GM18507 (cell line): ENCODE data around the gene MYH1.
"Not testable (repeated sequence)": the region's sequence is repeated elsewhere in the genome, so short reads cannot be mapped to it uniquely, and the experiment has no call there.

Experiments
- DNase-seq: peaks from one replicate; pipeline ENCODE4 v3.0.0; 2011; ENCODE audit warnings: low read depth; ENCODE audit not compliant: insufficient read length; ENCODE audit errors: extremely low spot score
- FAIRE-seq: peaks from 2 replicates; lab custom pipeline; 2011; peaks lifted over from hg19 to GRCh38; lab: Jason Lieb, UNC

Gene MYH1

DNA sequence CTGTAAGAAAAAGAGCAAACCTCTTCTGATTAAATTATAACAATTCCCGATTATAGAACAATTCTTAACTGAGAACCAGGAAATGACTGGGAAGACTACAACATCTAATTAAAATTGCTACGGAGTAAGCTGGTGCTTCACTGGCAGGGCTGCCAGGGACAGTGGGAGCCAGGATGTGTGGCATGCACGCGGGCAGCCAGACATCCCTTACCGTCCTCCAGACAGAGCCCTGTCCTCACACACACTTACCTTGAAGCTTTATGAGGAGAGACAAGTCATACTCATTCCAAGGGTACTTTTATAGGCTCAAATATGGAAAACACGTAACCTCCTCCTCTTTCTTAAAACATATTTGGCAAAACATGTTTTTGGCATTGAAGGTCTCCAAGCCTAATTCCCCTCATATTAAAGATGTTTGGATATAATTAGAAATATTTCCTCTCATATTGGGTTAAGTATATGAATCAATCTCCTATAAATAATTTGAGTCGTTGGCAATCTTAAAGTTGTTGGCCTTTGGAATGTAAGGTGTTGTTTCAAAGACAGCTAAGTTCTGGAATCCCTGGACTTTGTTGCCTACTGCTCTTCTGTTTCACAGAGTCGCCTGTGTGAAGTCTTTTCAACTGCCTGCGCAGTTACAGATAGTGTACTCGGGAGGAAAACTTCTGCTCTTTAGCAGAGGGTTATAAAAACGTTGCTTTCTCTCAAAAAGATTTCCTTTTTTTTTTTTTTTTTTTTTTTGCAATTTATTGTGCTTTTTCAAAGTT, at the start of gene MYH1:
MYH1 (minus strand) TSS at position 272 of the 767 bp plus-strand sequence. CDS start 1,900 bp downstream, outside the sequence.
- no peak for FAIRE-seq

DNA sequence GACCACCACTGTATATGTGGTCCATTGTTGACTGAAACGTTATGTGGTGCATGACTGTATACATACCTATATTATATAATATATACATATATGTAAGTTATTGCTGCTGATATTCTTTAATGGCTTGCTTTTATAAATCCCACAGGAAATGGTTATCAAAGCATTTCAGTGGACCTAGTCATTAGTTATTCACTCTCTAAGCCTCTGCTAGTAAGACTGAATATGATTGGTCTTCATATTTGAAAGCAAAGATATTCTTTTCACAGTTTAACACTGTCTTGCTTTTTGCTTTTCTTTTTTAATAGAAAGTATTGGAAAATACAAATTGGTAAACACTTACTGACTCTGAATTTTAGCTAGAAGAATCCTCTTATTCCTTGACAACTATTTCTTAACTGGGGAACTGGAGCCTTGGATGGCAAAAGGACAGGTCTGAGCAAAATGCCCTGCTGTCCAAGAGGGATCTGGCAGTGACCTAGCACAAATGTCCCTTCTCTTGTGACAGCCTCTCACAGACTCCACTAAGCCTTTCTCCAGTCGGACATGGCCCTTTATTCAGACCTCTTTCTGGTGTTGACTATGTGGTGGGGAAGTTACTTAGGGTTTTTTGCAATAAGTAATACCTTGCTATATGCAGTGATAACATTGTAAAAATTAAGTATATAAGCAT, 45.8 kb upstream of the MYH1 start:
- FAIRE-seq: no peak
- no peak for DNase-seq

More for the DNA sequence above, at the start of gene MYH1:
- DNase-seq: no peak

DNA sequence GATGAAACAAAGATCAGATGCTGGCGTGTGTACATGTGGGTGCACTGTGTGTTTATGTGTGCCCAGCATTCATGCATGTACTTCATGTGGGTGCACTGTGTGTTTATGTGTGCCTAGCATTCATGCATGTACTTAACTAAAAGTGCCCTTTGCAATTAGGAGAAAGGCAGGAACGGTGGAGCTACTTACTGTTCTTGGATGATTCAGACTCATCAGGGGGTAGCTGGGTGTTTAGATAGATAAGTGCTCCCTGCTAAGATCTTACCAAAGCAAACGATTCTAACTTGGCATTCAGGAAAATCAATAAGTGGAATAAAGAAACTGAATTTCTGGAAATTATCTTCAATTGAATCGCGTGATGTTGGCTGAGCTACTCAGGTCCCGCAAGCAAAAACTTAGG, 39.7 kb upstream of the MYH1 start:
- no peak for FAIRE-seq

DNA sequence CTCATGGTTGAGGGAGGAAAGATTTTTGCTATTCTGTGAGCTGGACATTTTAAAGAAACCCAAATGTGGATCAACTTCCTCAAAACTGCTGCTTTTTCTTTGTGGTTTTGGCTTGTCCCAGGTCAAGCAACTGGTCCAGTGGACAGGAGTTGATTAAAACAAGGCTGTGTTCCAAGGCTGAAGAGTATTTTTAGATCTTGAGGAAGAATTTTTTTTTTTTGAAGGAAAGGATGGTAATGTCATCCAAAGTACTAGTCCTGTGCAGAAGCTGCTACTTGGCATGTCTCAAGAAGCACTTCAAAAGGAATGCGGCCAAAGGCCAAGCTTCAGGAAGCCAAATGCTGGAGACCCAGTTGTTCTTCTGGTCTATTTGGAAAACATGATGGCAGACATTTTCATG, 39.1 kb upstream of the MYH1 start:
- DNase-seq (no peak), FAIRE-seq (no peak)

More for the DNA sequence above, 39.7 kb upstream of the MYH1 start:
- DNase-seq: no peak

DNA sequence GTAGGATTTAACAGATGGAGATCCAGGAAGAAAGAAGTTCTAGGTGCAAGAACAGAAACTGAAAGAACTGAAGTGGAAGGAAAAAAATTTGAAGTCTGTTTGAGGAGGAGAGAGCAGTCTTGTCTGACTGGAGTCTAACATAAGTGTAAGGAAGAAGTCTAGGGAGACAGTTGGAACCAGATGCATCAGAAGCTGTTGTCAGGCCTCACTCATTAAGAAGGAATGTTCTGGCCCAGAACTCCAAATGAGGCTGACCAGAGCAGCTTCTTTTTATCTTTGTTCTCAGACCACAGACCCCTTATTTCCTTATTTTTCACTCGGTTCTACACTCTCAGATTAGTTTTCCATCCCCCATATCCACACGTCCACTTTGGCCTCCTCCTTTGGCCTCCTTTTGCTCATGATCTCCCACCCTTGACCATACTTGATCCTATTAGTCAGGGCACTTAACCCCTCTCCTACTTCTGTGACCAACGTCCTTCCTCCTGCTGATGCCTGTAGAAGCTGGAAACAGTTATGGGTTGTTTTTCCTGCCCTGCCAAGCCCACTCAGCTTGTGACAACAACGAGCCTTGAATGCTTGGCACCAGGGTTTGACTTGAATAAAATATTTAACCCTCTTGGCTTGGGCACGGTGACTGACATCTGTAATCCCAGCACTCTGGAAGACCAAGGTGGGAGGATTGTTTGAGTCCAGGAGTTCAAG, 38.1 kb upstream of the MYH1 start:
- FAIRE-seq (no peak), DNase-seq (no peak)

DNA sequence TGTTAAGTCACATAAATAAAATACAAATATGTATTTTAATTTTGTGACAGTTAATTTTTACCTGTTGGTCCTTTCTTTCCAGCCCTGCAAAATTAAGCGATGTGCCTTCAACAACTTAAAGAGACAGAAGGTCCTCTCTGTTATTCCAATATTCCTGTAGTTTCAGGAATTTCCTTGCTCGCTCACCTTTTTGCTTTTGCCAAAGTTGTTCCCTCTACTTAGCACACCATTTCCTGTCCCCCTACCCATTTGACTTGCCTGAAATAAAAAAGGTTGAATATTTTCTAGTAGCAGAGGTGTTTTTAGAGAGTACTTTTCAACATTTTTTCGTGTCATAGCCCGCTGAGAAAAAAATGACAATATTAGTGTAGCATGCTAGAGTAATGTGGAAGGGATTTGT, 31.7 kb upstream of the MYH1 start:
- no peak for FAIRE-seq
- no peak for DNase-seq

DNA sequence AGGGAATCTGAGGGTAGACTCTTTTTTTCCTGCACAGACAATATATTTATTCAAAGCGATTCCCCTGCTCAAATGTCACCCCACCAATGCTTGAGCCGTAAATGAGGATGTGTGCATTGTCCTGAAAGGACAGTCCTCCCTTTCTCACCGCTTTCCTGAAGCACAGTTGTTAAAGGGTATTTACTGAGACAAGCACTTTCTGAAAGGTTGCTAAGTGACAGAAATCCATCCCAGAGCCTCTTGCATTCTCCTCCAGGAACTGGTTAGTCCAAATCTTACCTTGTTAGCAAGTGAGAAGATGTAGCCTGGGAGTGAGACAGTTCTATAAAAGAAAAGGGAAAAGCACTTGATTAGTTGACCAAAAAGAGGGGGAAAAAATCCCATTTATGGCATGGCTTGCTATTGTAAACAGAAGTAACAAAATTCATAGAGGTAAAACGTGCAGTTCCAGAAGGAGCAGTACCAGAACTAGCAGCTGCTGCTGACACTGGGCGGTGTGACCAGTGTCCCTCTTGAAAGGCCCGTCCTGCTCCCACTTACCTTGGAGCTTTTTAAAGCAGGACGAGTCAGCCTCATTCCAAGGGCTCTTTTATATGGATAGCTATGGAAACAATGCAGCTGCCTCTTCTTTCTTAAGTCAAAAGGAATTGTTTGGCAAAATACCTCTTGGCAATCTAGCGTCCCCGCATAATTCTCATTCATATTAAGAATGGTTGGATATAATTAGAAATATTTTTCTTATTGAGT, 30.9 kb upstream of the MYH1 start, which contains the start of gene MYH2:
MYH2 (minus strand) TSS at position 563 of the 747 bp plus-strand sequence. CDS start 1,738 bp downstream, outside the sequence.
- no peak for DNase-seq
- no peak for FAIRE-seq

DNA sequence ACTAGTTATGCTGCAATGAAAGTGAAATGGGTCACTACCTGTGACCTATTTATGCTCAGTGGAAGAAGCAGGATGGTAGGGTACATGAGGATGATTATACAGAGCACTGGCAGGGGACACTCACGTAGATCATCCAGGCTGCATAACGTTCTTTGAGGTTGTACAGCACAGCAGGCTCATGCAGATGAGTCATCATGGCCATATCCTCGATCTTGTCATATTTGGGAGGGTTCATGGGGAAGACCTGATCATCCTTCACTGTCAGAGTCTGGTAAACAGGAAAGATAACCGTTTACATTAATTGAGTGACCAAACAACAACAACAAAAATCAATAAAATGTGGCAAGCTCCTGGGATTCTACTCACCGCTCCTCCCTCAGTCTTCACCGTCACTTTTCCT, 29.0 kb upstream of the MYH1 start:
- no peak for DNase-seq
- FAIRE-seq: no peak

DNA sequence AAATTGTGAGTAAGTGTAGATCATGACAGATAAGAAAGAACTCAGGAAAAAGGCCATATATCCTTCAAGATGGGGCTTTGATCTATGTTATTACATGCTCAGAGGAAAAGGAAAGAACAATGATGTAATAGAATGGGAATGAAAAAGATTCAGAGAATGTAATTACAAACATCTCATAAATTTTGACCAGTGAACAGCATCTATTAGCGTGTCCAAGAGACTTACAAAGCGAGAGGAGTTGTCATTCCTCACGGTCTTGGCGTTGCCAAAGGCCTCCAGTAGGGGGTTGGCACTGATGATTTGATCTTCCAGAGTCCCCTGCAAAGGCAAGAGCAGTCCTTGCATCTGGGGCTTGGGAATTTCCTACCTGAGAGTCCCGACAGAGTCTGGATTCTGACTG, 25.1 kb upstream of the MYH1 start:
- not testable (repeated sequence) for DNase-seq
- FAIRE-seq: peak; percentile 15

DNA sequence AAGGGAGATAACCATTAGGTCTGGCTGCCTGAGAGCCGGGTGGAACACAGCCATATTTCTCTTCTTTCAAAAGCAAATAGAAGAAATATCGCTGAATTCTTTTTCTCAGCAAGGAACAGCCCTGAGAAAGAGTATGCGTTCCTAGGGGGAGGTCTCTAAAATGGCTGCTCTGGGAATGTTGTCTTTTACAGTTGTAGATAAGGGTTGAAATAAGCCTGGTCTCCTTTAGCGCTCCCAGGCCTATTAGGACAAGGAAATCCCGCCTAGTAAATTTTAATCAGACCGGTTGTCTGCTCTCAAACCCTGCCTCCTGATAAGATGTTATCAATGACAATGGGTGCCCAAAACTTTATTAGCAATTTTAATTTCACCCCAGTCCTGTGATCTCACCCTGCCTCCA, 22.8 kb upstream of the MYH1 start:
- not testable (repeated sequence) for DNase-seq, FAIRE-seq

DNA sequence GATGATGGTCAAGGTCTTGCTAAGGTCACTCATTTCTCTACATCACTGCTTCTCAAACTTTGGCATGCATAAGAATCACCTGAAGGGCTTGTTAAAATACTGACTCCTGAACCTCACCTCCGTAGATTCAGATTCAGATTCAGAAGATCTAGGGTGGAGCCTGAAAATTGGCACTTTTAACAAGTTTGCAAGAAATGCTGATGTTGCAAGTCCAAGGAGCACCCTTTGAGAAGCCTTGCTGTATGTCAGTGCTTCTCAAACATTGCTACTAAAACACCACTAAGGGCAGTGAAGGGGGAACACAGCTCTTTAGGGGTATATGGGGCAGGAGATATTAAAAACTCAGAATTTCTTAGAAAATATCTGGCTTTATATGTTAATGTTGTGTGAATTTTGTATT, 13.7 kb upstream of the MYH1 start:
- DNase-seq (no peak), FAIRE-seq (no peak)

DNA sequence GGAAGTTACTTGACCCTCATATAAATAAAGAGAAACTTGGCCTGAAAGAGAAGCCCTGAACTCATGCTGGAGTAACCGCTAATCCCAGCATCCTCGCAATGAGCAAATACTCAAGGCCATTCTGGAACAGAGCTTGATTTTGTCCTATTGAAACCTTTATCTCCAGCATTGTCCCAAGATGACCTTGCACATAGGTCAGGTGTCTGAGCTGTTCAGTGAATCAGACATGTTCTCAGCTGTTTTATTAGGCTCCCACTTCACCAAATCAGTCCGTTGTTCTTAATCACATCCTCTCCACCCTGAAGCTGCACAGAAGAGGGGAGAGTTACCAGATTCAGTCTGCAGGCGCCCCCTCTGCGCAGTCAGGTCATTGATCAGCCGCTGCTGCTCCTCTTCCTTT, 9.1 kb upstream of the MYH1 start:
- FAIRE-seq: no peak
- no peak for DNase-seq

DNA sequence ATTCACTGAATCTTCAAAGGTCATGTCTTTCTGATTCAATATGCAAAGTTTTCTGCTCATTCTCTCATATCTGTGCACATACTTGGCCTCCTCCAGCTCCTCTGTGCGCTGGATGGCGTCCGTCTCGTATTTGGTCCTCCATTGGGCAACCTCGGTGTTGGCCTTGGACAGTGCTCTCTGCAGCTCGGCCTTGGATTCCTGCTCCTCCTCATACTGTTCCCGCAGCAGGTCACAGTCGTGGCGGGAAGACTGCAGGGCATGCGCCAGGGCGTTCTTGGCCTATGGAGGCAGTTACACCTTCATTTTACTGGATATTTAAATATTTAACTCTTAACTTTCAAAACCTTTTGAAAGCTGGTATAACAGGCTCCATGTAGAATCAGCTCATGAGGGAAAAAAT, 8.2 kb upstream of the MYH1 start:
- FAIRE-seq: no peak

DNA sequence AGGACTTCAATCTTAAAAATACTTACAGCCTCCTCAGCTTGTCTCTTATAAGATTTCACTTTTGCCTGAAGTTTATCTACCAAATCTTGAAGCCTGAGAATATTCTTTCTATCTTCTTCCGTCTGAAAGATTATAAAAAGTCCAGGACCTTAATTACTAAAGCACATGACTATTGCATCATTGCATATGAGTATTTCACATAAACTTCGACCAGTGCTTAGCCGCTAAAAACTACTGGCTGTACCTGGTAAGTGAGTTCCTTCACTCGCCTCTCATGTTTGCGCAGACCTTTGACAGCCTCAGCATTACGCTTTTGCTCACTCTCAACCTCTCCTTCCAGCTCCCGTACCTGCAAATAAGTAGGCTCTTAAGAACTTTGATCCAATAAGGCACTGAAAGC, 4.7 kb upstream of the MYH1 start:
- DNase-seq (no peak), FAIRE-seq (no peak)

More for the DNA sequence above, 8.2 kb upstream of the MYH1 start:
- DNase-seq: no peak

DNA sequence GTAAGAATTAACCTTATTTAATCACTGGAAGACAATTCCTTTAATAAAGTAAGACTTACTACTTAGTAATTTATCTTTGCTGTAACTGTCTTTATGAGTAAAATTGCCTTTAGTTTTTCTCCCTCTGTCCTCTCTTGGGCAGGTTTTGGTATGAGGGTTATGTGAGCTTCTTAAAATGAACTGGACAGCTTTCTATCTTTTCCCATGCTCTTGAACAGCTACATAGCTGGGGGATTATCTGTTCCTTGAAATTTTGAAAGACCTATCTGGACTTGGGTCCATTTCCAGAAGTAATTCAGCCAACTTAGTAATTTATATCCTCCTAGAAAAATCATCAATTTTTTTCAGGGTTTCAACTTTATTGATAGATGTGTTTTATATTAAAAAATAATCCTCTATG, 3.6 kb upstream of the MYH1 start:
- DNase-seq: no peak
- no peak for FAIRE-seq

DNA sequence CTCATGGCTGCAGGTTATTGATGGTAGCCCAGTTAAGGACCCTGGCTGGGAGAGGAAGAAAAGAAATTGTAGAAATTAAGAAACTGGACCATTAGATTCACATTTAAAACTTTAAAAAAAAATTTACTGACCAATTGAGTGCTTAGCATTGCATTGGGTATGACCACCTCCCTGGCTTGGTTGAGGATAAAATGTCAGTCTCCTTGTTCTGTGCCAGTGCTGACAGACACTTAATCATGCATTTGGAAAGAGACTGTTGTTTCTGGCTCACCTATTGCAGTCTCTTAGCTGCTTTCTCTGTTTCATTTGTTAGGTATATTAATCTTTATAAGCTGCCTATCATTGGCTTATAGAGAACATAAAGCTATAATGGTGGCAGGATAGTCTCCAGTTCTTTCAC, 1.7 kb downstream of the MYH1 start:
- FAIRE-seq (no peak), DNase-seq (no peak)

DNA sequence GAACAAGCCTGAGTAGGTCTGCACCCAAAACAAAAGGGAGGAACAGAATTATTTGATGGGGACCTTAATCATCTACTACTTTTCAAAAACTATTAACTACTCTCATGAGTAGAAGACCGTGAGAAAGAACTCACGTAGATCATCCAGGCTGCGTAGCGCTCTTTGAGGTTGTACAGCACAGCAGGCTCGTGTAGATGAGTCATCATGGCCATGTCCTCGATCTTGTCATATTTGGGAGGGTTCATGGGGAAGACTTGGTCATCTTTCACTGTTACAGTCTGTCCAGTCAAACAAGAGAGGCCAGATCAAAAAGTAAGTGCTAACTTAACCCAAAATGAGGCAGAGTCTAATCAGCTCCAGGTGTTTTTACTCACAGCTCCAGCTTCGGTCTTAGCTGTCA, 2.3 kb downstream of the MYH1 start:
- no peak for FAIRE-seq
- no peak for DNase-seq

DNA sequence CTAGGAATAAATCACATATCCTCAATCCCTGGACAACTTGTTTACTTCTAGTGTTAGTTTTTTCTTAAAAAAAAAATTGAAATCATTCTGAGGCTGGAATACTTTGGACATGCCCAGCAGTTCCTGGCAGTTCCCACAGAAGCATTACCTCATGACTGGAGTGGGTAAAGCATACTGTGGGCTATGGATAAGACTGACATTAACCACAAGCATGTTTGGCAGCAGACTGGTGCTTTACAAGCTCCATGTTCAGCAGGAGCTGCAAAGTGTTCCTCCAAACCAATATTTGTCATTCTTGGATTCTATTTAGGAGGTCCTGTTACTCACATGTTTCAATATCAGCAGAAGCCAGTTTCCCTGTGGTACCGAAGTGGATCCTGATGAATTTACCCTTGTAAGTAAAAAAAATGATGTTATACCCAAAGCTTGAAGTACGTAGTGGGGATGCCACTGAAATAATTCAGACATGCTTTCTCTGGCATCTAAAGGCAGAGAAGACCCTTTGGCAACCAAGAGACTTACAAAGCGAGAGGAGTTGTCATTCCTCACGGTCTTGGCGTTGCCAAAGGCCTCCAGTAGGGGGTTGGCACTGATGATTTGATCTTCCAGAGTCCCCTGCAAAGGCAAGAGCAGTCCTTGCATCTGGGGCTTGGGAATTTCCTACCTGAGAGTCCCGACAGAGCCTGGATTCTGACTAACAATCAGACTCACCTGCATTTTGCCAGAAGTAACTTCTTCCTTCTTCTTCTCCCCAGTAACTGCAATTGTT, 4.9 kb downstream of the MYH1 start:
- DNase-seq: no peak
- FAIRE-seq: no peak

DNA sequence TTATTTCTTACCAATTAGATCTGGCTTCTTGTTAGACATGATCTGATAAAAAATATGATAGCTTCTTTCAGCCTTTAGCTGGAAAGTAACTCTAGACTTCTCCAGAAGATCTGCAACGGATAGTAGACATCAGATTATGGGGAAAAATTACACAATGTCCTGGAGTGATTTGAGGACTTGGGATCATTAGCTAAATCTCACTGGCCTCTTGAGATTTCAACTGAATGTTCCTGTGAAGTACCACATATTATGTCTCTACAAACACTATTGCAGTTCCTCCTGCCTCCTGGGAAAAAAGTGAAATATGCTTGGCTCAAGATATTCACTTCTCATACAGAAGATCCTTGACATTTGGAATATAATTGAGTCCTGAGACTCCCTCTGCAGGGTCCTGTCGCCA, 5.5 kb downstream of the MYH1 start:
- no peak for DNase-seq
- FAIRE-seq: no peak
